Measurements from ENCODE around the gene PHIP. TPM values are rescaled to one million over a fixed set of nuclear protein-coding genes. Genes with fewer than 3 reads are reported as not detected.

PHIP gene
- total RNA-seq, 1 experiment from 2014 or later, result 17.8 TPM

GRCh38 chr6:79009819-79010218, 68.2 kb downstream of the PHIP start:
- no peak for DNase-seq (ENCODE audit: low read depth)

GRCh38 chr6:79005497-79005896, 72.6 kb downstream of the PHIP start:
- no peak for DNase-seq (ENCODE audit: low read depth)

GRCh38 chr6:79005024-79005423, 73.0 kb downstream of the PHIP start:
- no peak for DNase-seq (ENCODE audit: low read depth)

- DNase-seq (ENCODE audit: low read depth), result no peak
Measured at GRCh38 chr6:79004239-79004638, 73.8 kb downstream of the PHIP start.

- DNase-seq (ENCODE audit: low read depth), result no peak
Measured at GRCh38 chr6:79001415-79001814, 76.6 kb downstream of the PHIP start.

GRCh38 chr6:78999737-79000136, 78.3 kb downstream of the PHIP start:
- DNase-seq (ENCODE audit: low read depth), result no peak

GRCh38 chr6:78995946-78996345, 82.1 kb downstream of the PHIP start:
- DNase-seq (ENCODE audit: low read depth), result peak; percentile 12

GRCh38 chr6:78995346-78995745, 82.7 kb downstream of the PHIP start:
- DNase-seq (ENCODE audit: low read depth), result no peak

- DNase-seq (ENCODE audit: low read depth), result no peak
Measured at GRCh38 chr6:78993955-78994354, 84.1 kb downstream of the PHIP start.

GRCh38 chr6:78989191-78989590, 88.9 kb downstream of the PHIP start:
- DNase-seq (ENCODE audit: low read depth), result no peak

GRCh38 chr6:78986161-78986560, 91.9 kb downstream of the PHIP start:
- no peak for DNase-seq (ENCODE audit: low read depth)

GRCh38 chr6:78984225-78984950, 93.7 kb downstream of the PHIP start:
- DNase-seq (ENCODE audit: low read depth), result no peak

- no peak for DNase-seq (ENCODE audit: low read depth)
Measured at GRCh38 chr6:78967191-78967590, 110.9 kb downstream of the PHIP start.

- no peak for DNase-seq (ENCODE audit: low read depth)
Measured at GRCh38 chr6:78966542-78966941, 111.5 kb downstream of the PHIP start.

- no peak for DNase-seq (ENCODE audit: low read depth)
Measured at GRCh38 chr6:78962448-78962847, 115.6 kb downstream of the PHIP start.

GRCh38 chr6:78954740-78955139, 123.3 kb downstream of the PHIP start:
- no peak for DNase-seq (ENCODE audit: low read depth)

GRCh38 chr6:78953798-78954197, 124.3 kb downstream of the PHIP start:
- DNase-seq (ENCODE audit: low read depth), result no peak

GRCh38 chr6:78952362-78952761, 125.7 kb downstream of the PHIP start:
- DNase-seq (ENCODE audit: low read depth), result no peak

- no peak for DNase-seq (ENCODE audit: low read depth)
Measured at GRCh38 chr6:78948785-78949184, 129.3 kb downstream of the PHIP start.

GRCh38 chr6:78947962-78948361, 130.1 kb downstream of the PHIP start:
- DNase-seq (ENCODE audit: low read depth), result peak; percentile 85

GRCh38 chr6:78947529-78947928, 130.5 kb downstream of the PHIP start:
- DNase-seq (ENCODE audit: low read depth), result peak; percentile 64

- DNase-seq (ENCODE audit: low read depth), result no peak
Measured at GRCh38 chr6:78942446-78942845, 135.6 kb downstream of the PHIP start.

GRCh38 chr6:78936515-78936914, 141.5 kb downstream of the PHIP start:
- DNase-seq (ENCODE audit: low read depth), result no peak

- no peak for DNase-seq (ENCODE audit: low read depth)
Measured at GRCh38 chr6:78935553-78935952, 142.5 kb downstream of the PHIP start.
